Measurements from ENCODE around the gene CFB.

DNA sequence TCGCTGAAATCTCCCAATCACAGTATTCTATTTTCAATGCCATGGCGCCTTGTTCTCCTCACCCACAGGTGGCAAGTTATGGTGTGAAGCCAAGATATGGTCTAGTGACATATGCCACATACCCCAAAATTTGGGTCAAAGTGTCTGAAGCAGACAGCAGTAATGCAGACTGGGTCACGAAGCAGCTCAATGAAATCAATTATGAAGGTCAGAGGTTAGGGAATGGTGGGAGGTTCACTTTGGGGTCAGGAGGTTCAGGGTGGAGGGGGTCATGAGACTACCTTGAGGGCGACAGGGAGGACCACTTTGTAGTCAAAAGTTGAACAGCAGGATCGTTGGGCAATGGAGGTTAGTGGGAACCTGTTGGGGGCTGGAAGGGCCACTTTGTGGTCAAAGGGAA lies 2.4 kb downstream of the CFB start:
- TF ChIP-seq, protein P1, sequence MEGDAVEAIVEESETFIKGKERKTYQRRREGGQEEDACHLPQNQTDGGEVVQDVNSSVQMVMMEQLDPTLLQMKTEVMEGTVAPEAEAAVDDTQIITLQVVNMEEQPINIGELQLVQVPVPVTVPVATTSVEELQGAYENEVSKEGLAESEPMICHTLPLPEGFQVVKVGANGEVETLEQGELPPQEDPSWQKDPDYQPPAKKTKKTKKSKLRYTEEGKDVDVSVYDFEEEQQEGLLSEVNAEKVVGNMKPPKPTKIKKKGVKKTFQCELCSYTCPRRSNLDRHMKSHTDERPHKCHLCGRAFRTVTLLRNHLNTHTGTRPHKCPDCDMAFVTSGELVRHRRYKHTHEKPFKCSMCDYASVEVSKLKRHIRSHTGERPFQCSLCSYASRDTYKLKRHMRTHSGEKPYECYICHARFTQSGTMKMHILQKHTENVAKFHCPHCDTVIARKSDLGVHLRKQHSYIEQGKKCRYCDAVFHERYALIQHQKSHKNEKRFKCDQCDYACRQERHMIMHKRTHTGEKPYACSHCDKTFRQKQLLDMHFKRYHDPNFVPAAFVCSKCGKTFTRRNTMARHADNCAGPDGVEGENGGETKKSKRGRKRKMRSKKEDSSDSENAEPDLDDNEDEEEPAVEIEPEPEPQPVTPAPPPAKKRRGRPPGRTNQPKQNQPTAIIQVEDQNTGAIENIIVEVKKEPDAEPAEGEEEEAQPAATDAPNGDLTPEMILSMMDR (IDR thresholded peaks at IDR 0.05), result no peak
- TF ChIP-seq POLR2A (IDR thresholded peaks at IDR 0.05) (no peak), POLR2AphosphoS5 (IDR thresholded peaks at IDR 0.05) (no peak)

All from prostate gland (tissue), 2 donors.